ENCODE results near the gene SNAPC1. TPM values are rescaled to one million over a fixed set of nuclear protein-coding genes. Genes with fewer than 3 reads are reported as not detected.

The SNAPC1 gene
- total RNA-seq, 1 donor from 2014 or later: 6.2 TPM

- no peak overlapping the region for H3K4me3 ChIP-seq
- no peak for ATAC-seq
- TF ChIP-seq, protein P1, sequence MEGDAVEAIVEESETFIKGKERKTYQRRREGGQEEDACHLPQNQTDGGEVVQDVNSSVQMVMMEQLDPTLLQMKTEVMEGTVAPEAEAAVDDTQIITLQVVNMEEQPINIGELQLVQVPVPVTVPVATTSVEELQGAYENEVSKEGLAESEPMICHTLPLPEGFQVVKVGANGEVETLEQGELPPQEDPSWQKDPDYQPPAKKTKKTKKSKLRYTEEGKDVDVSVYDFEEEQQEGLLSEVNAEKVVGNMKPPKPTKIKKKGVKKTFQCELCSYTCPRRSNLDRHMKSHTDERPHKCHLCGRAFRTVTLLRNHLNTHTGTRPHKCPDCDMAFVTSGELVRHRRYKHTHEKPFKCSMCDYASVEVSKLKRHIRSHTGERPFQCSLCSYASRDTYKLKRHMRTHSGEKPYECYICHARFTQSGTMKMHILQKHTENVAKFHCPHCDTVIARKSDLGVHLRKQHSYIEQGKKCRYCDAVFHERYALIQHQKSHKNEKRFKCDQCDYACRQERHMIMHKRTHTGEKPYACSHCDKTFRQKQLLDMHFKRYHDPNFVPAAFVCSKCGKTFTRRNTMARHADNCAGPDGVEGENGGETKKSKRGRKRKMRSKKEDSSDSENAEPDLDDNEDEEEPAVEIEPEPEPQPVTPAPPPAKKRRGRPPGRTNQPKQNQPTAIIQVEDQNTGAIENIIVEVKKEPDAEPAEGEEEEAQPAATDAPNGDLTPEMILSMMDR (IDR thresholded peaks at IDR 0.05): no peak
- DNase-seq: no peak
- no peaks in the 10 kb centered on the region for H3K27me3 ChIP-seq
- intact Hi-C loops (cut with DNase I): no loop called here
- H3K27ac ChIP-seq: no peak overlapping the region
- H3K4me1 ChIP-seq: peaks cover 41% of the 10 kb centered on the region
- H3K36me3 ChIP-seq: peaks cover 36% of the 10 kb centered on the region
- no peaks in the 10 kb centered on the region for H3K9me3 ChIP-seq
Measured at GRCh38 chr14:61719344-61720293, 42.6 kb upstream of the SNAPC1 start.

- Histone ChIP-seq H3K27me3 (no peaks in the 10 kb centered on the region), H3K27ac (no peak overlapping the region), H3K9me3 (no peaks in the 10 kb centered on the region), H3K4me3 (no peak overlapping the region), H3K36me3 (peaks cover 42% of the 10 kb centered on the region), H3K4me1 (peaks cover 37% of the 10 kb centered on the region)
- no peak for ATAC-seq
- no peak for DNase-seq
- TF ChIP-seq, protein P1 (IDR thresholded peaks at IDR 0.05): no peak
- intact Hi-C loops (cut with DNase I): no loop called here
Measured at GRCh38 chr14:61720294-61720661, 41.9 kb upstream of the SNAPC1 start.

- Histone ChIP-seq H3K4me1 (peaks cover 37% of the 10 kb centered on the region), H3K9me3 (no peaks in the 10 kb centered on the region), H3K36me3 (peaks cover 47% of the 10 kb centered on the region), H3K27ac (no peak overlapping the region), H3K27me3 (no peaks in the 10 kb centered on the region), H3K4me3 (no peak overlapping the region)
- no peak for DNase-seq
- intact Hi-C loops (cut with DNase I): no loop called here
- TF ChIP-seq, protein P1 (IDR thresholded peaks at IDR 0.05): no peak
- no peak for ATAC-seq
Measured at GRCh38 chr14:61720741-61721140, 41.5 kb upstream of the SNAPC1 start.

- no peak overlapping the region for H3K27ac ChIP-seq
- no peaks in the 10 kb centered on the region for H3K27me3 ChIP-seq
- peaks cover 81% of the 10 kb centered on the region for H3K36me3 ChIP-seq
- ATAC-seq (no peak), DNase-seq (no peak)
- intact Hi-C loops (cut with DNase I): no loop called here
- H3K9me3 ChIP-seq: no peaks in the 10 kb centered on the region
- TF ChIP-seq, protein P1 (IDR thresholded peaks at IDR 0.05): no peak
- H3K4me3 ChIP-seq: no peak overlapping the region
- H3K4me1 ChIP-seq: peaks cover 10% of the 10 kb centered on the region
Measured at GRCh38 chr14:61724133-61724532, 38.1 kb upstream of the SNAPC1 start.

DNA sequence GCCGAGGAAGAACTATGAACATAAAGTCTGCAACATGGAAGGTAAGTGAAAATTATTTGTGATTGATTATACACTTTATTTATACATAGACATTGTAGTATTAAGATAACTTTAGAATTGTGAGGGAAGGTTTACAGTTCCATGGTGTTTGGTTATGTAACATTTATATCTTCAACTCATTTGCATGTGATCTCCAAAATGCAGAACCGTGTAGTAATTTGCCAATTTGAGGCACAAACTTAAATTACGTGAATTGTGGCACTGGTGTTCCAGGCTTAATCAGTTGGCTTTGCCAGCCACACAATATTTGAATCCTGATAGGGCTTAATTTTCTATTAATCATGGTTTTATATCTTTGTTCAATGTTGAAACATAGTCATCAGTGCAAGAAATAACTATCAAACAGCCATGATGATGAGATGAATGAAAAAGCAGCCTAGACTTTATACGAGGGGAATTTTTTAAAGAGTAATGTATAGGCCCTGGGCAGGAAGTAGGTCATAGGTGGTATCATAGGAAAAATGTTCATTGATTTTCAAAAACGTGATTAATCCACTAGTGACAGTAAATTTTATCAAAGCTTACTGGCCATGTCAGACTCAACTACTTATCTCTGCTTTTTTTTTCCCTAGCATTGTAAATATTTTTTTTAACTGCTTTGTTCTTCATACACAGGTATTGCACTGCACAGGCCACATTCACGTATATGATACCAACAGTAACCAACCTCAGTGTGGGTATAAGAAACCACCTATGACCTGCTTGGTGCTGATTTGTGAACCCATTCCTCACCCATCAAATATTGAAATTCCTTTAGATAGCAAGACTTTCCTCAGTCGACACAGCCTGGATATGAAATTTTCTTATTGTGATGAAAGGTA, 35.2 kb upstream of the SNAPC1 start:
- no peak overlapping the region for H3K27ac ChIP-seq
- intact Hi-C loops (cut with DNase I): no loop called here
- DNase-seq (no peak), ATAC-seq (no peak)
- H3K9me3 ChIP-seq: no peaks in the 10 kb centered on the region
- TF ChIP-seq, protein P1 (IDR thresholded peaks at IDR 0.05): no peak
- peaks cover 94% of the 10 kb centered on the region for H3K36me3 ChIP-seq
- H3K4me1 ChIP-seq: no peaks in the 10 kb centered on the region
- no peaks in the 10 kb centered on the region for H3K27me3 ChIP-seq
- no peak overlapping the region for H3K4me3 ChIP-seq

All from upper lobe of right lung (tissue), 1 donor.